Amniotic epithelial cell (primary cell): ENCODE data around the gene CSTPP1.
A peak's percentile ranks its signal among the peaks of the same experiment; 100 is the strongest.
"Not testable (repeated sequence)": the region's sequence is repeated elsewhere in the genome, so short reads cannot be mapped to it uniquely, and the experiment has no call there.

ENCODE experiments used
- DNase-seq: peaks from one replicate; pipeline ENCODE4 v3.0.0-alpha.2; 2010; ENCODE audit warnings: low read depth

Gene CSTPP1

GRCh38 chr11:46953093-46953492 is 16.5 kb downstream of the CSTPP1 start:
- no peak for DNase-seq

GRCh38 chr11:46958777-46959176 is 22.2 kb downstream of the CSTPP1 start:
- no peak for DNase-seq

- no peak for DNase-seq
Measured at GRCh38 chr11:46961041-46961440, 24.5 kb downstream of the CSTPP1 start.

- DNase-seq: not testable (repeated sequence)
Measured at GRCh38 chr11:46961886-46962285, 25.3 kb downstream of the CSTPP1 start.

- DNase-seq: no peak
Measured at GRCh38 chr11:46963844-46964243, 27.3 kb downstream of the CSTPP1 start.

GRCh38 chr11:46966773-46967172 is 30.2 kb downstream of the CSTPP1 start:
- no peak for DNase-seq

- DNase-seq: no peak
Measured at GRCh38 chr11:46967962-46968361, 31.4 kb downstream of the CSTPP1 start.

- DNase-seq: no peak
Measured at GRCh38 chr11:46969379-46969778, 32.8 kb downstream of the CSTPP1 start.

GRCh38 chr11:46970913-46971625 is 34.5 kb downstream of the CSTPP1 start:
- no peak for DNase-seq

- DNase-seq: no peak
Measured at GRCh38 chr11:46972343-46972742, 35.8 kb downstream of the CSTPP1 start.

- no peak for DNase-seq
Measured at GRCh38 chr11:46972821-46973220, 36.3 kb downstream of the CSTPP1 start.

GRCh38 chr11:46976182-46976854 is 39.8 kb downstream of the CSTPP1 start:
- no peak for DNase-seq

- DNase-seq: no peak
Measured at GRCh38 chr11:46977038-46977813, 40.7 kb downstream of the CSTPP1 start.

GRCh38 chr11:46978005-46978491 is 41.5 kb downstream of the CSTPP1 start:
- peak; percentile 32 for DNase-seq

- DNase-seq: no peak
Measured at GRCh38 chr11:46979358-46979757, 42.8 kb downstream of the CSTPP1 start.

- no peak for DNase-seq
Measured at GRCh38 chr11:46981436-46981835, 44.9 kb downstream of the CSTPP1 start.

GRCh38 chr11:46982797-46983452 is 46.4 kb downstream of the CSTPP1 start:
- DNase-seq: no peak

GRCh38 chr11:46983598-46983997 is 47.0 kb downstream of the CSTPP1 start:
- DNase-seq: no peak

- DNase-seq: no peak
Measured at GRCh38 chr11:46984548-46984947, 48.0 kb downstream of the CSTPP1 start.

GRCh38 chr11:46984987-46985386 is 48.4 kb downstream of the CSTPP1 start:
- no peak for DNase-seq

GRCh38 chr11:46987183-46987582 is 50.6 kb downstream of the CSTPP1 start:
- DNase-seq: no peak

GRCh38 chr11:46989810-46990487 is 53.4 kb downstream of the CSTPP1 start:
- DNase-seq: not testable (repeated sequence)
